Nephron progenitor cell (in vitro differentiated cells): ENCODE results near the gene NEMP1.

Experiments
- DNase-seq: peaks from one replicate; pipeline ENCODE4 v3.0.0; 2021
- H3K27ac Mint-ChIP-seq: 2 replicates; pipeline ENCODE4 v1.8.0; 2021; ENCODE audit warnings: mild to moderate bottlenecking, moderate library complexity, mixed read lengths
- H3K27me3 Mint-ChIP-seq: 2 replicates; pipeline ENCODE4 v1.8.0; 2021; ENCODE audit warnings: mild to moderate bottlenecking, low read depth, mixed read lengths; ENCODE audit not compliant: poor library complexity
- H3K36me3 Mint-ChIP-seq: 2 replicates; pipeline ENCODE4 v1.8.0; 2021; ENCODE audit warnings: low read depth, mixed read lengths
- H3K4me1 Mint-ChIP-seq: 2 replicates; pipeline ENCODE4 v1.8.0; 2021; ENCODE audit warnings: mixed read lengths
- H3K4me3 Mint-ChIP-seq: 2 replicates; pipeline ENCODE4 v1.8.0; 2021; ENCODE audit warnings: mild to moderate bottlenecking, moderate library complexity, mixed read lengths
- H3K9me3 Mint-ChIP-seq: 2 replicates; pipeline ENCODE4 v1.8.0; 2021; ENCODE audit warnings: mild to moderate bottlenecking, moderate library complexity, mixed read lengths
- CTCF ChIP-seq: fragments of 200-600 bp; sonication (generic); IDR thresholded peaks from 2 replicates; pipeline ENCODE4 v1.5.0; 2021; ENCODE audit warnings: antibody characterized with exemption

The NEMP1 gene

GRCh38 chr12:57078519-57079404, at the start of gene NEMP1:
Gene NEMP1, minus strand, starts transcription at chr12:57078791. Its CDS starts 46 bp downstream, at chr12:57078745.
- H3K27me3 Mint-ChIP-seq: peaks cover 3% of the 10 kb centered on the region
- peak; percentile 90 for DNase-seq
- H3K4me1 Mint-ChIP-seq: peaks cover 37% of the 10 kb centered on the region
- H3K36me3 Mint-ChIP-seq: peaks cover 20% of the 10 kb centered on the region
- no peak for TF ChIP-seq CTCF
- peak within 1 kb of the TSS; percentile 92 for H3K27ac Mint-ChIP-seq
- peak within 1 kb of the TSS; percentile 96 for H3K4me3 Mint-ChIP-seq
- no peaks in the 10 kb centered on the region for H3K9me3 Mint-ChIP-seq

GRCh38 chr12:57127726-57128518, 49.3 kb upstream of the NEMP1 start, which contains the start of gene LRP1:
Gene LRP1, plus strand, starts transcription at chr12:57128483. Its CDS starts 482 bp downstream, at chr12:57128965.
- peak; percentile 83 for DNase-seq
- no peak for TF ChIP-seq CTCF

GRCh38 chr12:57127101-57127725, 48.6 kb upstream of the NEMP1 start:
- peak; percentile 68 for DNase-seq
- H3K27ac Mint-ChIP-seq: peak overlapping the region; percentile 92
- H3K27me3 Mint-ChIP-seq: peaks cover 33% of the 10 kb centered on the region
- peaks cover 4% of the 10 kb centered on the region for H3K9me3 Mint-ChIP-seq
- peak overlapping the region; percentile 90 for H3K4me3 Mint-ChIP-seq
- no peak for TF ChIP-seq CTCF
- peaks cover 43% of the 10 kb centered on the region for H3K4me1 Mint-ChIP-seq
- no peaks in the 10 kb centered on the region for H3K36me3 Mint-ChIP-seq

More at GRCh38 chr12:57127726-57128518, 49.3 kb upstream of the NEMP1 start, which contains the start of gene LRP1:
- peaks cover 50% of the 10 kb centered on the region for H3K4me1 Mint-ChIP-seq
- H3K27ac Mint-ChIP-seq: peak within 1 kb of the TSS; percentile 94
- no peaks in the 10 kb centered on the region for H3K9me3 Mint-ChIP-seq
- no peaks in the 10 kb centered on the region for H3K36me3 Mint-ChIP-seq
- peaks cover 33% of the 10 kb centered on the region for H3K27me3 Mint-ChIP-seq
- H3K4me3 Mint-ChIP-seq: peak within 1 kb of the TSS; percentile 90

GRCh38 chr12:57126561-57126960, 48.0 kb upstream of the NEMP1 start:
- peak overlapping the region; percentile 90 for H3K4me3 Mint-ChIP-seq
- DNase-seq: no peak

More at GRCh38 chr12:57126561-57126960, 48.0 kb upstream of the NEMP1 start:
- H3K9me3 Mint-ChIP-seq: peaks cover 5% of the 10 kb centered on the region
- H3K27ac Mint-ChIP-seq: no peak overlapping the region
- peaks cover 36% of the 10 kb centered on the region for H3K4me1 Mint-ChIP-seq
- no peak for TF ChIP-seq CTCF
- no peaks in the 10 kb centered on the region for H3K36me3 Mint-ChIP-seq
- H3K27me3 Mint-ChIP-seq: peaks cover 33% of the 10 kb centered on the region
